HG02938 (cell line): ENCODE measurements around the gene DGKZ.

Source experiments
- ATAC-seq: cut with Tn5 transposase; IDR thresholded peaks from one replicate; pipeline ENCODE4 v1.9.1; 2021; ENCODE audit warnings: mild to moderate bottlenecking, moderate library complexity; ENCODE audit not compliant: unreplicated experiment

The DGKZ gene

DNA sequence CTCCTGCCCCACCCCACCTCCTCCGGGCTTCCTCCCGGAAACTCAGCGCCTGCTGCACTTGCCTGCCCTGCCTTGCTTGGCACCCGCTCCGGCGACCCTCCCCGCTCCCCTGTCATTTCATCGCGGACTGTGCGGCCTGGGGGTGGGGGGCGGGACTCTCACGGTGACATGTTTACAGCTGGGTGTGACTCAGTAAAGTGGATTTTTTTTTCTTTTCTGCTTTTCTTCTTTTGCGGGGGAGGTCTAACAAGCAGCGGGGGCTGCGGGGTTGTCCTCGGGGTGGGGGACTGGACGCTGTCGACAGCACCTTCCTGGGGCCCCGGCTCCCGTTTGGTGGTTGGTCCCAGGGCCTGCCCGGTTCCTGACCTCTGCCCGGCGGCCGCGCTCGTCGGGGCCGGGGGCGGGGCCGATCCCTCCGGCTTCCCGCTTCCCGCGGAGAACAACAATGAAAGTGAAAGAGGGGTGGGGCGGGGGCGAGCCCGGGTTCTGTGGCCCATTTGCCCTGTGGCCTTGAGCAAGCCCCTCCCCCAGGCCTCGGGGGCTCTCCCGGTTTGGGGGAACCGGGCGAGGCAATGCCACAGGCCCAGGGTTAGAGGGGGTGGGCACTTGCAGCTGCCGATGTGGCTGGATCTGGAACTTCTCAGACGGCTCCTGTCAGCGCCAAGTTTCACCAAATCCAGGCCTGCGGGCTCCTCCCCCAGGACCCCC is 33.2 kb downstream of the DGKZ start:
- no peak for ATAC-seq

DNA sequence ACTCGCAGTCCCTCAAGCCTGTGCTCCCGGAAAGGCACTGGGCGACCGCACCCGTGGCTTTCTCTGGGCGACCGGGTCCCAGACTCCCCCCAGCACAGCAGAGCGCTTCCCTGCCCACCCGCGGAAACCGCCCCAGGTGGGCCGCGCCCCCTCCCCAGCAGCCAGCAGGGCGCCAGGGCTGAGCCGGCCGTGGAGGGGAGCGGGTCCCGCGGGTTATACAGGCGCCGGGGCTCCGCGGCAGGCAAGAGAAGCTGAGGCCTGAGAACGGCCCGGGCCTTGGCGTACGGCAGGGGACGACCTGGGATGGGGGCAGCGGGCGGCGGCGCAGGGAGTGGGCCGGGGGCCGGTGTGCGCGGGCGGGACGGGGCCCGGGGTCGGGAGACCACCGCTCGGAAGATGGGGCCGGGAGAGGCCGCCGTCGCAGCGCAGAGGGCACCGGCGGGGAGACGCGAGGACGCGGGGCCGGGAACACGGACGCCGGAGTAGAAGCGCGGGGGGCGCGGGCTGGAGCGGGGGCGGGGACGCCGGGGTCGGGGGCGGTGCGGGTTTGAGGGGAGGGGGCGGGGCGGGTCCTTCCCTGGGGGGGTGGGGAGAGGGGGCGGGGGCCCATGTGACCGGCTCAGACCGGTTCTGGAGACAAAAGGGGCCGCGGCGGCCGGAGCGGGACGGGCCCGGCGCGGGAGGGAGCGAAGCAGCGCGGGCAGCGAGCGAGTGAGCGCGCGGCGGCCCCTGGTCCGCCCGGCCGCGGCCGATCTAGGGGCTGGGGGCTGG is 34.0 kb downstream of the DGKZ start, which contains the start of gene MDK:
TSS of gene MDK (plus strand) at position 622 of the 771 bp plus-strand sequence. CDS start 389 bp downstream, outside the sequence.
- ATAC-seq, result no peak

GRCh38 chr11:46381819-46382645 is 34.8 kb downstream of the DGKZ start:
- ATAC-seq, result no peak

GRCh38 chr11:46382646-46383403 is 35.6 kb downstream of the DGKZ start:
- no peak for ATAC-seq

GRCh38 chr11:46383404-46383758 is 36.1 kb downstream of the DGKZ start:
- ATAC-seq, result no peak

- ATAC-seq, result no peak
These were observed 36.9 kb downstream of the DGKZ start for GRCh38 chr11:46383974-46384701.

GRCh38 chr11:46385169-46386004 is 38.1 kb downstream of the DGKZ start:
- no peak for ATAC-seq

- no peak for ATAC-seq
These were observed 38.8 kb downstream of the DGKZ start for GRCh38 chr11:46386005-46386578.

GRCh38 chr11:46386674-46387073 is 39.4 kb downstream of the DGKZ start:
- no peak for ATAC-seq

- no peak for ATAC-seq
These were observed 40.2 kb downstream of the DGKZ start for GRCh38 chr11:46387456-46387855.

GRCh38 chr11:46387919-46388618 is 40.8 kb downstream of the DGKZ start:
- ATAC-seq, result no peak

- no peak for ATAC-seq
These were observed 41.6 kb downstream of the DGKZ start for GRCh38 chr11:46388619-46389449.

DNA sequence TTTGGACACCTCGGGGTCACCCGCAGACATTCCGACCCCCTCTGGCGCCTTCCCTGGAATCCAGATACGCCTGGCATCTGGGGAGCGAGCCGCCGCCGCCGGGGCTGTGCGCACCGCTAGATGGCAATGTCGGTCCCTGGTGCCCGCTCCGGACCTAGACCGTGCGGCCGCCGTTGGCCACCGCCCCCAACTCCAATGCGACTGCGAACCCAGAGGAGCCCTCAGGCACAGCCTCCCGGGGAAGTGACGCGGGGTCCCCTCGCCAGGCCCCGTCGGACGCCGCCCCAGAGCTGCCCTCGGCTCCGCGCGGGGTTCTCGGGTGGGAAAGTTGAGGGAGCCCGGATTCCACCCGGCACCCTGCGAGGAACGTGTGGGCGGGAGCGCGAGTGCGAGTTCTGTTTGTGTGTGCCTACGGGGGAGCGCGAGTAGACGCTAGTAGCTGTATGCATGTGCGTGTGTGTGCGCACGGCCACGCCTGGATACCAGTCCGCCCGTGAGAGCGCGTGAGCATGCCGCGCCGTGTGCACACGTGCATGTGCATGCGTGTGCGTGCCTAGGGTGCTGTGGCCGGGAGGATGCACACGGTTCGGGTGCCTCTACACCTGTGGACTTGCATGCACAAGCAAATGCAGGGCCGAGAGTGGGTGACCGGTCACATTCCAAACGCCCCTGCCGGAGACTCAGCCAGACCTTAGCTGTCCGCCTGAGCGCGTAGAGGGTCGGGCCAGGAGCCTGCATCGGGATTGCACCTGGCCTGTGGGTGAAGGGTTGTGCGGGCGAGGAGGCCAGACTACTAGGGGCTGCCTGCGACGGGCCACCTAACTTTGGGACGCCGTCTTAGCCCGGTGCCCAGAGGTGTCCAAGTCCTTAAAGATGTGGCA is 42.4 kb downstream of the DGKZ start:
- ATAC-seq, result no peak

DNA sequence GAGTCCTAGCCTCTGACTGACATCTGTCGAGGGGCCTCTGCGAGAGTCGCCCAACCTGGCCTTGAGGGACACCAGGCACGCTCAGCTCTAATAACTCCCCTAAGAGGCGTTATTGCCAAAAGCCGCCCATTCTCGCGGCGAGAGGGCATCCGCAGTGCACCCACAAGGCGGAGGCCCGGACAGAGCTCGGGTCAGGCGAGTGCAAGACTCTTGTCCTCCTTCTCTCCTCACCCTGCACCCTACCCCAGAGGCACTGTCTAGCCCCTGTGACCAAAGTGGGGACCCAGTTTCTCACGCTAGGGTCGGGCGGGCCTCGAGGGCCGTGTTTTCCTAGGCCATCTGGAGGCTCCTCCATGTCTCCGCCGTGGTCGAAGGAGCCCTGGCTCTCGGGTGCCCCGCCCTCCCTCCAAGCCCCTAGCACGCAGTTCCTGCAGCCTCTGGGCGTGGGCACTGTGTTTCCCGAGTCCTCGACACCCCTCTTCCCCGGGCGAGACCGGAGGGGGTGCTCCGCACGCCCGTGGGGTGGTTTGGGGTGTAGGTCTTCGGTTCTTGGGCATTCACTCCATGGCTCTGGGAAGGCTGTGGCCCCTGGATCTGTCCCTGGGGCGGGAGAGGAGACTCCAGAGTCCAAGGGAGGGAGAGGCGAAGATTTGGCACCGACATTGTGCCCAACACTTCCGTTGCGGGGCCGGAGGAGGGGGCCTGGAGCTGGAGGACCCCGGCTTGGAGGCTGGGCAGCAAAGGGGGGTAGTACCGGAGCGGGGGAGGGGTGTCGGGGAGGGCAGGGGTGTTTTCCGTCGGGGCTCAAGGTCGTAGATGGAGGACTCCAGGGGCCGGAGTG is 43.3 kb downstream of the DGKZ start:
- ATAC-seq, result no peak

GRCh38 chr11:46391186-46391577 is 43.9 kb downstream of the DGKZ start:
- ATAC-seq, result no peak
